ENCODE results near the gene CLPTM1.

Gene CLPTM1

DNA sequence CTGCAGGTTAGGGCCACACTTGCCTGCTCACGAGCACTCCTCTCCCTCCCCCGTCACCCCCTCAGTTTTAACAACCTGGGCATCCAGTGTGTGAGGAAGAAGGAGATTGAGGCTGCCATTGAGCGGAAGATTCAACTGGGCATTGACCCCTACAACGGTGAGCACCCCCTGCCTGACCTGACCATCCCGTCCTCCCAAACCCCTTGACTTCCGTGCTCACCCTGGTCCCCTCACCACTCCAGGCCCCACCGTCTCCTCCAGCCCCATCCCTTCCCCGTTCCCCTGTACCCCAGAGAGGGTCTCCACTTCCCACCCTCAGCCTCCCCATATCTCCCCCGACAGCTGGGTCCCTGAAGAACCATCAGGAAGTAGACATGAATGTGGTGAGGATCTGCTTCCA, 70.1 kb downstream of the CLPTM1 start:
- no peak for DNase-seq (ENCODE audit: low read depth)
- TF ChIP-seq, protein P1, sequence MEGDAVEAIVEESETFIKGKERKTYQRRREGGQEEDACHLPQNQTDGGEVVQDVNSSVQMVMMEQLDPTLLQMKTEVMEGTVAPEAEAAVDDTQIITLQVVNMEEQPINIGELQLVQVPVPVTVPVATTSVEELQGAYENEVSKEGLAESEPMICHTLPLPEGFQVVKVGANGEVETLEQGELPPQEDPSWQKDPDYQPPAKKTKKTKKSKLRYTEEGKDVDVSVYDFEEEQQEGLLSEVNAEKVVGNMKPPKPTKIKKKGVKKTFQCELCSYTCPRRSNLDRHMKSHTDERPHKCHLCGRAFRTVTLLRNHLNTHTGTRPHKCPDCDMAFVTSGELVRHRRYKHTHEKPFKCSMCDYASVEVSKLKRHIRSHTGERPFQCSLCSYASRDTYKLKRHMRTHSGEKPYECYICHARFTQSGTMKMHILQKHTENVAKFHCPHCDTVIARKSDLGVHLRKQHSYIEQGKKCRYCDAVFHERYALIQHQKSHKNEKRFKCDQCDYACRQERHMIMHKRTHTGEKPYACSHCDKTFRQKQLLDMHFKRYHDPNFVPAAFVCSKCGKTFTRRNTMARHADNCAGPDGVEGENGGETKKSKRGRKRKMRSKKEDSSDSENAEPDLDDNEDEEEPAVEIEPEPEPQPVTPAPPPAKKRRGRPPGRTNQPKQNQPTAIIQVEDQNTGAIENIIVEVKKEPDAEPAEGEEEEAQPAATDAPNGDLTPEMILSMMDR (IDR thresholded peaks at IDR 0.05; ENCODE audit: control insufficient read depth, insufficient read depth, low read depth, low read length, missing control alignments) = no peak
- H3K4me3 ChIP-seq (ENCODE audit: control insufficient read depth, low read depth, low read length) = no peak overlapping the region

DNA sequence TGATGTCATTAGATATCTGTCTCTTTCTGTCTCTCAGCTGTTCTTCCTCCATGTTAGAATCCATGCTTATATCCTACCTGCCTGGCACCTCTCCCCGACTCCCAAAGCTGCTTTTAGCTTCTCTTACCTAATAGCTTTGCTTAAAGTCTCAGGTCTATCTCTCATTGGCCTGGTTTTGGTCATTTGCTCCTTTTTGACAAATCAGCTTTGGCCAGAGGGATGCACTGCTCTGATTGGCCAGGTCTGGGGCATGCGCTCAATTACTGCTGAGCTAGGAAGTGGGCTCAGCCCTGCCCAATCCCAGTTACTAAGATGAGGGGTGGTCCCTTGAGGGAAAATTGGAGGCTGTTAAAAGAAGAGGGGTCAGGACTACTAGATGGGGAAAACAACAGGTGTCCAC, 72.2 kb downstream of the CLPTM1 start:
- no peak for DNase-seq (ENCODE audit: low read depth)

DNA sequence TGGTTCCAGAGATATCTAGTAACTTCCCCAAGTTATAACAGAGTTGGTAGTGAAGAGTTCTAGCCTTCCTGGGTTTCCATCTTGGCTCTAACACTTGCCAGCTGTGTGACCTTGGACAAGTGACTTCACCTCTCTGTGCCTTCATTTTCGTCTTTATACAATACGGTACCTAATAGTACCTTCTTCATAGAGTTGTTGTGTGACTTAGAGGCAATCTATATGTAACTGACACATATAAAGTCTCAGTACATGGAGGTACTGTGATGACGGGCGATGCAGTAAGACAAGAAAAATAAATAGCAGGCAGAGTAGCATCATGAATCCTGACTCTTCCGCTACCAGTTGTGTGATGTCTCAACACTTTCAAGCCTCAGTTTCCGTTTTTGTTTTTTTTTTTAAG, 75.6 kb downstream of the CLPTM1 start:
- no peak overlapping the region for H3K4me3 ChIP-seq (ENCODE audit: control insufficient read depth, low read depth, low read length)
- TF ChIP-seq, protein P1 (IDR thresholded peaks at IDR 0.05; ENCODE audit: control insufficient read depth, insufficient read depth, low read depth, low read length, missing control alignments) = no peak
- no peak for DNase-seq (ENCODE audit: low read depth)

More for the DNA sequence above, 72.2 kb downstream of the CLPTM1 start:
- no peak overlapping the region for H3K4me3 ChIP-seq (ENCODE audit: control insufficient read depth, low read depth, low read length)
- TF ChIP-seq, protein P1 (IDR thresholded peaks at IDR 0.05; ENCODE audit: control insufficient read depth, insufficient read depth, low read depth, low read length, missing control alignments) = no peak

DNA sequence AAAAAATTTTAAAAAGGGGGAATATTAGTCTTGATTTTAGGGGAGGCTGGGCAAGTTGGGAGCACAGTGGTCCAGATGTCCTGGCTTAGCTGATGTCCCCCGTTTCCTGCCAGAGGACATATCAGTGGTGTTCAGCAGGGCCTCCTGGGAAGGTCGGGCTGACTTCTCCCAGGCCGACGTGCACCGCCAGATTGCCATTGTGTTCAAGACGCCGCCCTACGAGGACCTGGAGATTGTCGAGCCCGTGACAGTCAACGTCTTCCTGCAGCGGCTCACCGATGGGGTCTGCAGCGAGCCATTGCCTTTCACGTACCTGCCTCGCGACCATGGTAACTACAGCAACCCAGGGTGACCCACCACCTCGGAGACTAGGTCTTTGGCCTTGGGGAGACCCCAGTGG, 77.2 kb downstream of the CLPTM1 start:
- no peak overlapping the region for H3K4me3 ChIP-seq (ENCODE audit: control insufficient read depth, low read depth, low read length)
- TF ChIP-seq, protein P1 (IDR thresholded peaks at IDR 0.05; ENCODE audit: control insufficient read depth, insufficient read depth, low read depth, low read length, missing control alignments) = no peak
- no peak for DNase-seq (ENCODE audit: low read depth)

DNA sequence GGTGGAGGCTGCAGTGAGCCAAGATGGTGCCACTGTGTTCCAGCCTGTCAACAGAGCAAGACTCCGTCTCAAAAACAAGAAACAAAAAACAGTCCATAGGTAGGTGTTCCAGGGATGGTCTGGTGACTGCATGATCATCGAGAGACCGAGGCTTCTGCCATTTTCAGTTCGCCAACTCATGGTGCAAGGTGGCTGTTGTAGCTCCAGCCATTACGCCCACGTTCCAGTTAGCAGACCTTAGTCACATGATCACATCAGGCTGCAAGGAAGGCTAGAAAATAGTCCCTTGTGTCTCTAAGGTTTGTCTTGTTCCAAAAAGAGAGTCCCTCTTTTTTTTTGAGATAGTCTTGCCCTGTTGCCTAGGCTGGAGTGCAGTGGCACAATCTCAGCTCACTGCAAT, 80.6 kb downstream of the CLPTM1 start:
- H3K4me3 ChIP-seq (ENCODE audit: control insufficient read depth, low read depth, low read length) = no peak overlapping the region
- DNase-seq (ENCODE audit: low read depth) = no peak
- TF ChIP-seq, protein P1 (IDR thresholded peaks at IDR 0.05; ENCODE audit: control insufficient read depth, insufficient read depth, low read depth, low read length, missing control alignments) = no peak

DNA sequence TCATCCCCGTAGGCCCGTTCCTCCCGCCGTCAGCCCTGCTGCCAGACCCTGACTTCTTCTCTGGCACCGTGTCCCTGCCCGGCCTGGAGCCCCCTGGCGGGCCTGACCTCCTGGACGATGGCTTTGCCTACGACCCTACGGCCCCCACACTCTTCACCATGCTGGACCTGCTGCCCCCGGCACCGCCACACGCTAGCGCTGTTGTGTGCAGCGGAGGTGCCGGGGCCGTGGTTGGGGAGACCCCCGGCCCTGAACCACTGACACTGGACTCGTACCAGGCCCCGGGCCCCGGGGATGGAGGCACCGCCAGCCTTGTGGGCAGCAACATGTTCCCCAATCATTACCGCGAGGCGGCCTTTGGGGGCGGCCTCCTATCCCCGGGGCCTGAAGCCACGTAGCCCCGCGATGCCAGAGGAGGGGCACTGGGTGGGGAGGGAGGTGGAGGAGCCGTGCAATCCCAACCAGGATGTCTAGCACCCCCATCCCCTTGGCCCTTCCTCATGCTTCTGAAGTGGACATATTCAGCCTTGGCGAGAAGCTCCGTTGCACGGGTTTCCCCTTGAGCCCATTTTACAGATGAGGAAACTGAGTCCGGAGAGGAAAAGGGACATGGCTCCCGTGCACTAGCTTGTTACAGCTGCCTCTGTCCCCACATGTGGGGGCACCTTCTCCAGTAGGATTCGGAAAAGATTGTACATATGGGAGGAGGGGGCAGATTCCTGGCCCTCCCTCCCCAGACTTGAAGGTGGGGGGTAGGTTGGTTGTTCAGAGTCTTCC, 82.4 kb downstream of the CLPTM1 start:
- DNase-seq (ENCODE audit: low read depth) = no peak
- TF ChIP-seq, protein P1 (IDR thresholded peaks at IDR 0.05; ENCODE audit: control insufficient read depth, insufficient read depth, low read depth, low read length, missing control alignments) = no peak
- no peak overlapping the region for H3K4me3 ChIP-seq (ENCODE audit: control insufficient read depth, low read depth, low read length)
